T-helper 1 cell treated with Interleukin-12 subunit alpha and Interleukin-12 subunit beta and Interleukin-4 antibody, amounts not matched to agents 30 μg/mL and 1 μg/mL, for 36 hours (primary cell): ENCODE measurements around the gene FHOD3.
"Not testable (repeated sequence)": the region's sequence is repeated elsewhere in the genome, so short reads cannot be mapped to it uniquely, and the experiment has no call there.

ENCODE experiments used
- H3K27ac Mint-ChIP-seq: one replicate; pipeline ENCODE4 v1.8.0; 2021; ENCODE audit warnings: mild to moderate bottlenecking, mixed read lengths
- H3K27me3 Mint-ChIP-seq: one replicate; pipeline ENCODE4 v1.8.0; 2021; ENCODE audit warnings: low read depth, mixed read lengths
- H3K36me3 Mint-ChIP-seq: one replicate; pipeline ENCODE4 v1.8.0; 2021; ENCODE audit warnings: low read depth, mixed read lengths
- H3K4me1 Mint-ChIP-seq: one replicate; pipeline ENCODE4 v1.8.0; 2021; ENCODE audit warnings: low read depth, mixed read lengths
- H3K4me3 Mint-ChIP-seq: one replicate; pipeline ENCODE4 v1.8.0; 2021; ENCODE audit warnings: mild to moderate bottlenecking, moderate library complexity, mixed read lengths
- H3K9me3 Mint-ChIP-seq: one replicate; pipeline ENCODE4 v1.8.0; 2021; ENCODE audit warnings: mixed read lengths

FHOD3 gene

GRCh38 chr18:36337679-36338402 lies 40.3 kb downstream of the FHOD3 start:
- no peaks in the 10 kb centered on the region for H3K36me3 Mint-ChIP-seq
- H3K9me3 Mint-ChIP-seq = no peaks in the 10 kb centered on the region
- H3K27me3 Mint-ChIP-seq = no peaks in the 10 kb centered on the region
- no peaks in the 10 kb centered on the region for H3K4me1 Mint-ChIP-seq
- no peak overlapping the region for H3K27ac Mint-ChIP-seq
- H3K4me3 Mint-ChIP-seq = no peak overlapping the region

GRCh38 chr18:36338403-36338933 lies 41.0 kb downstream of the FHOD3 start:
- Mint-ChIP-seq H3K36me3 (no peaks in the 10 kb centered on the region), H3K27ac (no peak overlapping the region), H3K4me1 (no peaks in the 10 kb centered on the region), H3K27me3 (no peaks in the 10 kb centered on the region), H3K4me3 (no peak overlapping the region), H3K9me3 (no peaks in the 10 kb centered on the region)

GRCh38 chr18:36340246-36340645 lies 42.7 kb downstream of the FHOD3 start:
- Mint-ChIP-seq H3K27ac (no peak overlapping the region), H3K4me1 (no peaks in the 10 kb centered on the region), H3K9me3 (no peaks in the 10 kb centered on the region), H3K36me3 (no peaks in the 10 kb centered on the region), H3K4me3 (no peak overlapping the region), H3K27me3 (peaks cover 4% of the 10 kb centered on the region)

- Mint-ChIP-seq H3K27ac (no peak overlapping the region), H3K27me3 (peaks cover 4% of the 10 kb centered on the region), H3K36me3 (no peaks in the 10 kb centered on the region), H3K4me3 (no peak overlapping the region), H3K9me3 (no peaks in the 10 kb centered on the region), H3K4me1 (no peaks in the 10 kb centered on the region)
Observed at GRCh38 chr18:36341944-36342343, 44.4 kb downstream of the FHOD3 start.

GRCh38 chr18:36348331-36348730 lies 50.8 kb downstream of the FHOD3 start:
- no peaks in the 10 kb centered on the region for H3K4me1 Mint-ChIP-seq
- H3K4me3 Mint-ChIP-seq = no peak overlapping the region
- peaks cover 4% of the 10 kb centered on the region for H3K27me3 Mint-ChIP-seq
- H3K27ac Mint-ChIP-seq = no peak overlapping the region
- H3K36me3 Mint-ChIP-seq = no peaks in the 10 kb centered on the region
- H3K9me3 Mint-ChIP-seq = no peaks in the 10 kb centered on the region

- Mint-ChIP-seq H3K36me3 (no peaks in the 10 kb centered on the region), H3K4me3 (no peak overlapping the region), H3K9me3 (no peaks in the 10 kb centered on the region), H3K27me3 (no peaks in the 10 kb centered on the region), H3K27ac (no peak overlapping the region), H3K4me1 (no peaks in the 10 kb centered on the region)
Observed at GRCh38 chr18:36348971-36349417, 51.5 kb downstream of the FHOD3 start.

- Mint-ChIP-seq H3K27ac (no peak overlapping the region), H3K9me3 (no peaks in the 10 kb centered on the region), H3K4me3 (no peak overlapping the region), H3K36me3 (no peaks in the 10 kb centered on the region), H3K27me3 (no peaks in the 10 kb centered on the region), H3K4me1 (no peaks in the 10 kb centered on the region)
Observed at GRCh38 chr18:36349552-36349951, 52.0 kb downstream of the FHOD3 start.

- no peaks in the 10 kb centered on the region for H3K4me1 Mint-ChIP-seq
Observed at GRCh38 chr18:36350251-36350651, 52.7 kb downstream of the FHOD3 start.

GRCh38 chr18:36350839-36351469 lies 53.4 kb downstream of the FHOD3 start:
- H3K4me3 Mint-ChIP-seq = no peak overlapping the region
- no peak overlapping the region for H3K27ac Mint-ChIP-seq
- no peaks in the 10 kb centered on the region for H3K9me3 Mint-ChIP-seq
- no peaks in the 10 kb centered on the region for H3K27me3 Mint-ChIP-seq
- H3K4me1 Mint-ChIP-seq = no peaks in the 10 kb centered on the region
- H3K36me3 Mint-ChIP-seq = no peaks in the 10 kb centered on the region

More at GRCh38 chr18:36350251-36350651, 52.7 kb downstream of the FHOD3 start:
- H3K36me3 Mint-ChIP-seq = no peaks in the 10 kb centered on the region
- H3K4me3 Mint-ChIP-seq = no peak overlapping the region
- H3K27me3 Mint-ChIP-seq = no peaks in the 10 kb centered on the region
- no peaks in the 10 kb centered on the region for H3K9me3 Mint-ChIP-seq
- H3K27ac Mint-ChIP-seq = no peak overlapping the region

GRCh38 chr18:36352384-36352783 lies 54.9 kb downstream of the FHOD3 start:
- no peak overlapping the region for H3K27ac Mint-ChIP-seq
- H3K36me3 Mint-ChIP-seq = no peaks in the 10 kb centered on the region
- H3K9me3 Mint-ChIP-seq = no peaks in the 10 kb centered on the region
- no peaks in the 10 kb centered on the region for H3K27me3 Mint-ChIP-seq
- H3K4me1 Mint-ChIP-seq = no peaks in the 10 kb centered on the region
- no peak overlapping the region for H3K4me3 Mint-ChIP-seq

- peaks cover 5% of the 10 kb centered on the region for H3K27me3 Mint-ChIP-seq
- no peak overlapping the region for H3K4me3 Mint-ChIP-seq
- H3K9me3 Mint-ChIP-seq = no peaks in the 10 kb centered on the region
- no peaks in the 10 kb centered on the region for H3K36me3 Mint-ChIP-seq
- no peak overlapping the region for H3K27ac Mint-ChIP-seq
- no peaks in the 10 kb centered on the region for H3K4me1 Mint-ChIP-seq
Observed at GRCh38 chr18:36354989-36355388, 57.5 kb downstream of the FHOD3 start.

GRCh38 chr18:36355511-36355910 lies 58.0 kb downstream of the FHOD3 start:
- H3K4me3 Mint-ChIP-seq = no peak overlapping the region
- H3K27me3 Mint-ChIP-seq = peaks cover 5% of the 10 kb centered on the region
- H3K36me3 Mint-ChIP-seq = no peaks in the 10 kb centered on the region
- H3K4me1 Mint-ChIP-seq = no peaks in the 10 kb centered on the region
- H3K9me3 Mint-ChIP-seq = no peaks in the 10 kb centered on the region
- H3K27ac Mint-ChIP-seq = no peak overlapping the region

- H3K27me3 Mint-ChIP-seq, H3K36me3 Mint-ChIP-seq, H3K4me1 Mint-ChIP-seq, H3K4me3 Mint-ChIP-seq, H3K27ac Mint-ChIP-seq, H3K9me3 Mint-ChIP-seq: not testable (repeated sequence)
Observed at GRCh38 chr18:36356741-36357140, 59.2 kb downstream of the FHOD3 start.

- peaks cover 5% of the 10 kb centered on the region for H3K27me3 Mint-ChIP-seq
- H3K4me1 Mint-ChIP-seq = no peaks in the 10 kb centered on the region
- no peak overlapping the region for H3K4me3 Mint-ChIP-seq
- no peaks in the 10 kb centered on the region for H3K36me3 Mint-ChIP-seq
- H3K9me3 Mint-ChIP-seq = no peaks in the 10 kb centered on the region
- no peak overlapping the region for H3K27ac Mint-ChIP-seq
Observed at GRCh38 chr18:36358141-36358540, 60.6 kb downstream of the FHOD3 start.

- Mint-ChIP-seq H3K9me3 (no peaks in the 10 kb centered on the region), H3K36me3 (no peaks in the 10 kb centered on the region), H3K27ac (no peak overlapping the region), H3K4me1 (no peaks in the 10 kb centered on the region), H3K4me3 (no peak overlapping the region), H3K27me3 (peaks cover 5% of the 10 kb centered on the region)
Observed at GRCh38 chr18:36360256-36360909, 62.9 kb downstream of the FHOD3 start.
